ENCODE results near the gene GRWD1. TPM values are rescaled to one million over a fixed set of nuclear protein-coding genes. Genes with fewer than 3 reads are reported as not detected.

GRWD1 gene
- total and polyA plus RNA-seq, 2 of the 8 experiments (the other 6 are each of a cell fraction or from before 2014, with no cell fraction given), result 36.9 to 61.9 TPM

- Histone ChIP-seq H2AK5ac (ENCODE audit: low read depth, low read length) (0 out of 2 replicates have a peak overlapping the region, but pooled peaks have one; percentile 5), H2BK20ac (ENCODE audit: low read length) (peak overlapping the region; percentile 61; the same call in 1 of the 2 replicates), H4K5ac (ENCODE audit: insufficient read length, low read depth, low read length) (peak overlapping the region; percentile 9), H3K4me1 (replicated peaks in 1 of 4; ENCODE audit: control insufficient read depth in 3 of 4, insufficient read depth in 4 of 4, low read length in 3 of 4) (peaks cover 0 to 18% (median 8%) of the 10 kb centered on the region in 4 experiments; a peak in 5 of 7 replicates), H3K79me1 (ENCODE audit: low read depth, low read length) (peaks cover 3% of the 10 kb centered on the region; the same call in 1 of the 2 replicates), H3K23ac (ENCODE audit: insufficient read length) (no peak overlapping the region), H2BK12ac (ENCODE audit: low read depth, low read length) (peak overlapping the region; percentile 90; the same call in 1 of the 2 replicates), H2BK120ac (replicated peaks; ENCODE audit: low read depth, low read length) (no peak overlapping the region), H3K23me2 (ENCODE audit: low read depth, low read length) (peaks cover 4% of the 10 kb centered on the region; the same call in 1 of the 2 replicates), H3K14ac (ENCODE audit: insufficient read length) (no peak overlapping the region), H4K20me1 (replicated peaks in 1 of 2; ENCODE audit: control insufficient read depth in 1 of 2, insufficient read depth in 2 of 2, low read length in 2 of 2) (peaks cover 0 to 1% of the 10 kb centered on the region in 2 experiments), H3K79me2 (ENCODE audit: control insufficient read depth in 1 of 2, insufficient read depth in 2 of 2, low read length in 2 of 2) (no peaks in the 10 kb centered on the region), H3K56ac (replicated peaks; ENCODE audit: insufficient read length, low read depth, low read length) (no peak overlapping the region), H2BK15ac (ENCODE audit: low read length) (0 out of 2 replicates have a peak overlapping the region, but pooled peaks have one; percentile 88), H3K27ac (ENCODE audit: low read depth, low read length) (no peak overlapping the region), H4K8ac (ENCODE audit: extremely low read depth, insufficient read depth, low read length) (peak overlapping the region; percentile 76), H3K27me3 (replicated peaks in 1 of 4; ENCODE audit: control insufficient read depth in 3 of 4, extremely low read depth in 1 of 4, insufficient read depth in 3 of 4, low read length in 3 of 4) (no peaks in the 10 kb centered on the region; a peak in 1 of 7 replicates), H2AFZ (ENCODE audit: low read length) (no peak overlapping the region), H3K18ac (ENCODE audit: extremely low read depth, low read length) (peak overlapping the region; percentile 71), H3K4me3 (ENCODE audit: extremely low read depth in 1 of 4, insufficient read depth in 2 of 4, low read depth in 3 of 4, low read length in 4 of 4) (peak overlapping the region in 3 of 4 experiments; percentile 23 to 55 (median 40); a peak in 5 of 8 replicates), H3K36me3 (ENCODE audit: control insufficient read depth in 2 of 4, insufficient read depth in 4 of 4, low read length in 3 of 4) (no peaks in the 10 kb centered on the region), H3K9ac (replicated peaks in 1 of 4; ENCODE audit: extremely low read depth in 1 of 4, low read depth in 3 of 4, low read length in 3 of 4) (peak overlapping the region in 1 of 4 experiments; percentile 14; a peak in 1 of 7 replicates), H3K4me2 (ENCODE audit: insufficient read depth in 1 of 2, low read depth in 2 of 2, low read length in 2 of 2) (peak overlapping the region; percentile 63 to 65), H4K91ac (replicated peaks; ENCODE audit: insufficient read length, low read length) (peak overlapping the region; percentile 51), H3K4ac (replicated peaks; ENCODE audit: insufficient read length, low read depth, low read length) (peak overlapping the region; percentile 74), H2BK5ac (ENCODE audit: low read depth, low read length) (peak overlapping the region; percentile 62; the same call in 1 of the 2 replicates), H3K9me3 (ENCODE audit: insufficient read depth in 2 of 2, low read depth in 1 of 2, low read length in 1 of 2) (no peaks in the 10 kb centered on the region; a peak in 1 of 4 replicates)
- 71% methylated on average over 24 of the region's 24 CpGs; no CpG with 5 or more reads in 1 of the 2 experiments for WGBS, 2 experiments (ENCODE audit: extremely low coverage in 1 of 2, insufficient coverage in 1 of 2, insufficient read length in 1 of 2, insufficient replicate concordance in 2 of 2, low coverage in 1 of 2, low lambda C conversion rate in 2 of 2, missing lambda C conversion rate in 1 of 2)
- ChIA-PET POLR2A (ENCODE audit: partially characterized antibody) (interaction anchor here (0.6 to 3.4 kb wide), 12 partner anchors 8 to 159 kb away, joined by 3 to 57 read pairs (median 4); partner anchors contain the start of genes GRIN2D, KDELR1, SYNGR4 and TMEM143), CTCF (ENCODE audit: partially characterized antibody) (interaction anchor here (1.1 to 2.4 kb wide), 8 partner anchors 8 to 100 kb away, joined by 3 to 11 read pairs (median 4); partner anchors contain the start of genes KDELR1, SYNGR4 and TMEM143)
- FAIRE-seq, result no peak
- DNase-seq (ENCODE audit: low read depth in 1 of 2, low spot score in 2 of 2), result peak in 1 of 2 experiments; percentile 70
- TF ChIP-seq CBX5 (IDR thresholded peaks at IDR 0.05; ENCODE audit: low read depth, low read length), result no peak
- TF ChIP-seq RBBP5 (IDR thresholded peaks at IDR 0.05; ENCODE audit: borderline replicate concordance, low read depth, low read length), result no peak
- peak in 2 of 3 experiments; percentile 7 to 34; a peak in 2 of 4 replicates for TF ChIP-seq CTCF (IDR thresholded peaks at IDR 0.05; ENCODE audit: control extremely low read depth in 1 of 3, insufficient read depth in 1 of 3, low read depth in 1 of 3, low read length in 3 of 3)
- 0 out of 2 replicates have a peak, but pooled peaks have one; percentile 2 for TF ChIP-seq TBP (IDR thresholded peaks at IDR 0.05; ENCODE audit: low read depth, low read length)
Observed at GRCh38 chr19:48413879-48414587, 31.8 kb upstream of the GRWD1 start.
